Esophagus squamous epithelium (tissue), 4 donors: Measurements from ENCODE around the gene LEFTY1.

ENCODE experiments used
- CTCF ChIP-seq, 6 experiments: fragments of 450-650 bp in 4 of 6; fragments of 200-600 bp in 2 of 6; sonication (generic) in 2 of 6; IDR thresholded peaks; one replicate each; pipeline ENCODE4 v1.5.1; 2016 to 2019; ENCODE audit warnings: antibody characterized with exemption in 6 of 6, mild to moderate bottlenecking in 4 of 6, moderate library complexity in 4 of 6
- POLR2A ChIP-seq, 4 donors: fragments of 450-650 bp; IDR thresholded peaks; one replicate each; pipeline ENCODE4 v1.6.1; 2017; ENCODE audit warnings: antibody characterized with exemption in 4 of 4, mild to moderate bottlenecking in 4 of 4, moderate library complexity in 3 of 4

GRCh38 chr1:225873281-225873850, 15.6 kb downstream of the LEFTY1 start:
- TF ChIP-seq CTCF (IDR thresholded peaks at IDR 0.05), result no peak
- no peak for TF ChIP-seq POLR2A (IDR thresholded peaks at IDR 0.05)
